ENCODE measurements around the gene SCARB1.
"Not testable (repeated sequence)": the region's sequence is repeated elsewhere in the genome, so short reads cannot be mapped to it uniquely, and the experiment has no call there.

The SCARB1 gene, protein sequence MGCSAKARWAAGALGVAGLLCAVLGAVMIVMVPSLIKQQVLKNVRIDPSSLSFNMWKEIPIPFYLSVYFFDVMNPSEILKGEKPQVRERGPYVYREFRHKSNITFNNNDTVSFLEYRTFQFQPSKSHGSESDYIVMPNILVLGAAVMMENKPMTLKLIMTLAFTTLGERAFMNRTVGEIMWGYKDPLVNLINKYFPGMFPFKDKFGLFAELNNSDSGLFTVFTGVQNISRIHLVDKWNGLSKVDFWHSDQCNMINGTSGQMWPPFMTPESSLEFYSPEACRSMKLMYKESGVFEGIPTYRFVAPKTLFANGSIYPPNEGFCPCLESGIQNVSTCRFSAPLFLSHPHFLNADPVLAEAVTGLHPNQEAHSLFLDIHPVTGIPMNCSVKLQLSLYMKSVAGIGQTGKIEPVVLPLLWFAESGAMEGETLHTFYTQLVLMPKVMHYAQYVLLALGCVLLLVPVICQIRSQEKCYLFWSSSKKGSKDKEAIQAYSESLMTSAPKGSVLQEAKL

DNA sequence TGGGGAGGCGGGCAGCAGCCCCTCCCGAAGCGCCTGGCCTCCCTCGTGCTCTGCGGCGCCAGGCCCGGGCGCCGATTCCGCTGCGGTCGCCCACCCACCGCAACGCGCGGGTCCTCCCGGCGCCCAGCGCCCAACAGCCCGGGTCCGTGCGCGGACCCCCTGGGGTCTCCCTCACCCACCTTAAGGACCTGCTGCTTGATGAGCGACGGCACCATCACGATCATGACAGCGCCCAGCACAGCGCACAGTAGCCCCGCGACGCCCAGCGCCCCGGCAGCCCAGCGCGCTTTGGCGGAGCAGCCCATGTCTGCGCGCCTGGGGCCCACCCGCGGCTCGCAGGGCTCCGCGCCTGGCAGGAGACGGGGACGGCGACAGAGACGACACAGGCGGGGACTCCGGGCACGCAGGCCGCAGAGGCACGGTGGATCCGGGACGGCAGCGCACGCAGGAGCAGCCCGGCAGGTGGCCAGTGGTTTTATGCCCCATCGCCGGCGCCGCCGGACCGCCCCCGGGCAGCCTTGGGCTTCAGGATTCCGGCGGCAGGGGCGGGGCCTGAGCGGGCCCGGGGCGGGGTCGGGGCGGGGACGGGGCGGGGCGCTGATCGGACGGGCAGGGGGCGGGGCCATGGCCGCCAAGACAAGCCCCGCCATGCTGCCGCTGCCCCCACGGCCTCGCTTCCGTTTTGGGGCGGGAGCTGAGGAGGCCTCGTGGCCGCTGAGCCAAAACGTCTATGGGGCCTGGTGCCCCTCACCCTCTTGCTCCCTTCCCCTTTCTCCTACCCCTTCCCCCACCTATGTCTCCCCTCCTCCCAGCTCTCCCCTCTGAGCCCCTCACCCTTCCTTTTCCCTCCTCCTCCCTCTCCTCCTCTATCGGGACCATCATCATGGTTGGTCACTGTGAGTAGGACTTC, at the start of gene SCARB1:
TSS of gene SCARB1 (minus strand) at position 449 of the 910 bp plus-strand sequence. CDS start at position 305, 144 bp downstream.
- DNase-seq (ENCODE audit: low read depth) = no peak

DNA sequence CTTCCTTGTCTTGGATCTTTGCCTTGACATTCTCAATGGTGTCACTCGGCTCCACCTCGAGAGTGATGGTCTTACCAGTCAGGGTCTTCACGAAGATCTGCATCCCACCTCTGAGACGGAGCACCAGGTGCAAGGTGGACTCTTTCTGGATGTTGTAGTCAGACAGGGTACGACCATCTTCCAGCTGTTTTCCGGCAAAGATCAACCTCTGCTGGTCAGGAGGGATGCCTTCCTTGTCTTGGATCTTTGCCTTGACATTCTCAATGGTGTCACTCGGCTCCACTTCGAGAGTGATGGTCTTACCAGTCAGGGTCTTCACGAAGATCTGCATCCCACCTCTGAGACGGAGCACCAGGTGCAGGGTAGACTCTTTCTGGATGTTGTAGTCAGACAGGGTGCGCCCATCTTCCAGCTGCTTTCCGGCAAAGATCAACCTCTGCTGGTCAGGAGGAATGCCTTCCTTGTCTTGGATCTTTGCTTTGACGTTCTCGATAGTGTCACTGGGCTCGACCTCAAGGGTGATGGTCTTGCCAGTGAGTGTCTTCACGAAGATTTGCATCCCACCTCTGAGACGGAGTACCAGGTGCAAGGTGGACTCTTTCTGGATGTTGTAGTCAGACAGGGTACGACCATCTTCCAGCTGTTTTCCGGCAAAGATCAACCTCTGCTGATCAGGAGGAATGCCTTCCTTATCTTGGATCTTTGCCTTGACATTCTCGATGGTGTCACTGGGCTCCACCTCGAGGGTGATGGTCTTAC, 49.0 kb upstream of the SCARB1 start:
- not testable (repeated sequence) for DNase-seq (ENCODE audit: low read depth)

DNA sequence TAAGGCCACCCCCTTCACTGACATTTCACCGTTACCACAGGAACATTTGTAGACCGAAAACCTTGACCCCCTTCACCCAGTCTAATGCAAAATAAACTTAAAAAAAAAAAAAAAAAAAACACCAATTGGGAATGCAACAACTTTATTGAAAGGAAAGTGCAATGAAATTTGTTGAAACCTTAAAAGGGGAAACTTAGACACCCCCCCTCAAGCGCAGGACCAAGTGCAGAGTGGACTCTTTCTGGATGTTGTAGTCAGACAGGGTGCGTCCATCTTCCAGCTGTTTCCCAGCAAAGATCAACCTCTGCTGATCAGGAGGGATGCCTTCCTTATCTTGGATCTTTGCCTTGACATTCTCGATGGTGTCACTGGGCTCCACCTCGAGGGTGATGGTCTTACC, 47.9 kb upstream of the SCARB1 start:
- DNase-seq (ENCODE audit: low read depth) = not testable (repeated sequence)

DNA sequence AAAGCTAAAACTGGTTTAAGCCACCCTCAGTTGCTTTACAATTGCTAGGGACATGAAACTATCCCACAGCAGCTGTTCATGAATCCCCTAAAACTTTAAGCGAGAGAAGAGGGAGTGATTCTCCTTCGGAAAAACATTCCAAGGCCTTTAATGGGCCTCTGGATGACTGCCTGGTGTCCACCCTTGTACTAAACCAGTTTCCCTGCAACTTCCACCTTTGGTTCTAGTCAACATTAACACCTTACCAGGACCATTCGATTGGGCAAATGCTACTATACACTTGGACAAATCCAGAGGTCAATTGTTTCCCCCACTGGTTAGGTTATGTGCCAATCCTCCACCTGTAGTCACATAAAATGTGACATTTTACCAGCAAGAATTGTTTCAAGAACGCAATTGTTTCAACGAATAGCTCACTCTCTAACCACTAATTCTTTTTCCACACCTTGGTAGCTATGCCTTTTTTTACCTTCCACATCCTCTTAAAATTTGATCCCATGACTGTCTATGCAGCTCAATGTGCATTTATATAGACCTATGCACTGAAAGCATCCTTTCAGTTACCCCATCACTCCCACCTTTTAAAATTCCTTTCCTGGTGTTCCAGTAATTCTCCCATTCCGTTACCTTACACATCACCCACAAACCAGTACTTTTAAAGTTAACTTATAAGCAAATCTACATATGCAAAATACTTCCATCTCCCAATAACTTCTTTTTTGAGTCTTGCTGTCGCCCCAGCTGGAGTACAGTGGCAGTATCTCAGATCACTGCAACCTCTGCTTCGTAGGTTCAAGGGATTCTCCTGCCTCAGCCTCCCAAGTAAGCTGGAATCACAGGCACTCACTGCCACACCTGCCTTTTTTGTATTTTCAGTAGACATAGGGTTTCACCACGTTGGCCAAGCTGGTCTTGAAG, 47.2 kb upstream of the SCARB1 start:
- no peak for DNase-seq (ENCODE audit: low read depth)

DNA sequence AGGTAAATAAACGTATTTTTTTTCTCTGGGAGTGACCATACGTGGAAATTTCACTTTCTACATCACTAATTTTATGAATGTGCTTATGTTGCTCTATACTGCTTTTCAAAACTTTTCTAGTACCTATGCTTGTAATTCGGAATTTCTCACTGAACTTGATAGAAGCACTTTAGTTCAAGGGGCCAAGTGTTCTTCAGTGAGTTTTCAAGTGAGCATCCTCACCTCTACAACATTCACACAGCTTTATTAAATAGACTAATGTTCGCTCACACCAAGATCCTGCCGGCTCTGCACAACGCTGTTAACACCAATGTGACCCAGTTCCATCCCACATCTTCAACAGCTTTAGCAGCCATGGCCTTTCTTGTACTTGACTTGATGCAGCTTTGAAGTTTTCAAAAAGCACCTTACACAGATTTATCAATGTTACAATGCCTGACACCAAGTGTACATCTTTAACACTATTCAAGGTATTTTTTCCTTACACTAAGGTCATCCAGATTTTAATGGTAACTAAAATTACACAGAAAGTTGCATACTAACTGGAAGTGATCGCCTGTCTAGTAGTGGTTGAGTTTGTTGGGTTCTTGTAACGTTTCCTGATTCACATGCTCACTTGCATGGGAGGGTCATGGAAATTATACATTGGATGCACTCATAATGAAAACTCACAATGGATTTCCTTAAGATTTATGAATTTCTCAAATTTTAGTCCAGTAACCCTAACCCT, 46.3 kb upstream of the SCARB1 start:
- no peak for DNase-seq (ENCODE audit: low read depth)

DNA sequence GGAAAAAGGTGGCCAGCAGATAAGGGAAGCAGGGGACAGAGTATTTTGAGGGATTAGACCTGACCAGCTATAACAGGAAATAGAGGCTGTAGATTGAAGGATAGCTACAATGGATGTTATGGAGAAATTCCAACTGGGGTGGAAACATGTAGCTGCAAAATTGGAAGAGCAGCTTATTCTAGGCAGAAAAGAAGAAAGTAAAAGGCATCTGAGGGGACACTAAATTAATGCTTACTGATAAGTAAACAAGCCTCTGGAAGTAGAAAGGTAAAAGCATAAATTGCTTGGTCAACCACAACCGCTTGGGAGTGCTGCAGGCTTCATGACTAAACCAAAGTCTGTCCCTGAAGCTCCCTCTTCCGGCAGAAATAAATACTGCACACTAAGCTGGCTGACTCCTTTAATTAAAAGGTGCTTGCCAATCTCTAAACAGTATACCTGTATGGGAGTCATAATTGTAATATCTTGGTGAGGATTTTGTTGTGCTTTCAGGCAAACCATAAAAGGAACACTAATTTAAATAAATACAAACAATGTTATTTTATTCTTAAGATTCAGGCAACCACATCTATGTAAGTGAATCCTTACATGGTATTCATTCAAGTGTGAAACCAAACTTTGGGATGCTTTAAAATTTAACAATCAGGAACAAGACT, 43.1 kb upstream of the SCARB1 start:
- no peak for DNase-seq (ENCODE audit: low read depth)

DNA sequence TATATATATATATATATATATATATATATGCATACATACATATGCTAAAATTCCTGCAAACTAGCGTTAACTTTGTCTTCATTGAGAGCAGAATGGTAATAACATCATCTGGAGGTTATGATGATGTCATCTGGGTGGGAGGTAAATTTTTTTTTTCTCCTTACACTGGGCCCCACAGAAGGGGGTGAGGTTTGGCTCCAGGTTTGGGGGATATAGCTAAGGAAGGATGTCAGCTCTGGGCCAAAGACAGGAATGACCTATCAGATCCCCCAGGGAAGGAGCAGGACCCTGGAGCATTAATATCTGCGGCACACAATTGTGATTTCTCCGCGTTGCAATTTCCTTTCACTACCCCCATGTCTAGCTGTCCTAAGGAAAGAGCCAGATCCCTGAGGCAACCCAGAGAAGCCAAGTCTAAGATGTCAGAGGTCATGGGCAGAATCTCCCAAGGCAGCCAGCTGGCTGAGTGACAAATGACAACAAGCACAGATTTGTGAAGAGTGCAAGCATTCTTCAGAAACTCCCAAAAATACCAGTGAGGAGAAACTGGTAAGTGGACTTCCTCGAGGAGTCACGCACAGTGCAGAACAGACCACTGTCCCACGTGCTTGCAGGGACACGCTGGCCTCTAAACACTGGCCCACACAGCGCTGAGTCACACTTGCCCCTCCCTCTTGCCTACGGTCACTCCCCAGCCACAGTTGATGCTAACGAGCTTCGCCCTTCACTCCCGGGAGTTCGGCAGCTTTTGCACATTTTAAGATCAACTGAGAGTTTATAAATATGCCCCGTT, 40.8 kb upstream of the SCARB1 start:
- DNase-seq (ENCODE audit: low read depth) = no peak

DNA sequence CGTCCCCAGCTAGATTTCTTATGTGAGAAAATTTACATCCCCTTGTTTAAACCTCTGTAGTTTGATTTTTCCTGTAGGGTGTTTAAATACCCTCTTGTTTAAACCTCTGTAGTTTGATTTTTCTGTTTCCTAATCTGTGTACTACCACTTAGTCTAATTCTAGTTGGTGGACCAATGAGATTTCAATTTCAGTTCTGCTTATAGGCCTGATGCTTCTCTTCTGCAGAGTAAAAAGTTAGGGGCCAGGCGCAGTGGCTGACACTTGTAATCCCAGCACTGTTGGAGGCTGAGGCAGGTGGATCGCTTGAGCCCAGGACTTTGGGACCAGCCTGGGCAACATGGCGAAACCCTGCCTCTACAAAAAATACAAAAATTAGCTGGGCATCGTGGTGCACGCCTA, 39.3 kb upstream of the SCARB1 start:
- no peak for DNase-seq (ENCODE audit: low read depth)

DNA sequence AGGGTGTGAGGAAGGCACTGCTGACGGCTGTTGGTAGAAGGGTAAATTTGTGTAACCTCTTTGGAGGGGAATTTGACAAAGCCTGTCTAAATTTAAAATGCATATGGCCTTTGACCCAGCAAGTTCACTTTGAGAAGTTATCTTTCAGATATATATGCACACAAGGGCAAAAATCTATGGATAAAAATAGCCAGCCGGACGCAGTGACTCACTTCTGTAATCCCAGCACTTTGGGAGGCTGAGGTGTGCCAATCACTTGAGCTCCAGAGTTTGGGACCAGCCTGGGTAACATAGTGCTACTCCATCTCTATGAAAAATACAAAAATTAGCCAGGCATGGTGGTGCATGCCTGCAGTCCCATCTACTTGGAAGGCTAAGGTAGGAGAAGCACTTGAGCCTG, 37.3 kb upstream of the SCARB1 start:
- no peak for DNase-seq (ENCODE audit: low read depth)

DNA sequence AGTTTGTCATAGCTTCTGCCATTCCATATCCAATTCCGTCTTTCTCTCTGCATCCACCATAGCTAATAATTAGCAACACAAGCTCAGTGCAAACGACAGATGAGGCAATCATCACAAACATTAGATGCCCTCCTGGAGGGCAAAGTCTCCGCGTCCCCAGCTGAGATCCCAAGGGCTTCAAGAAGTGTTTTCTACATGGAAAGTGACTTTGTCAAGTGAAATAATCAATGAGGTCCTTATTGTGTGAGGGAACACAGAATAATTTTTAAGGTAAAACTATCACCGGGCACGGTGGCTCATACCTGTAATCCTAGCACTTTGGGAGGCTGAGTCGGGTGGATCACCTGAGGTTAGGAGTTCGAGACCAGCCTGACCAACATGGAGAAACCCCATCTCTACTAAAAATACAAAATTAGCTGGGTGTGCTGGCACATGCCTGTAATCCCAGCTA, 36.7 kb upstream of the SCARB1 start:
- not testable (repeated sequence) for DNase-seq (ENCODE audit: low read depth)

DNA sequence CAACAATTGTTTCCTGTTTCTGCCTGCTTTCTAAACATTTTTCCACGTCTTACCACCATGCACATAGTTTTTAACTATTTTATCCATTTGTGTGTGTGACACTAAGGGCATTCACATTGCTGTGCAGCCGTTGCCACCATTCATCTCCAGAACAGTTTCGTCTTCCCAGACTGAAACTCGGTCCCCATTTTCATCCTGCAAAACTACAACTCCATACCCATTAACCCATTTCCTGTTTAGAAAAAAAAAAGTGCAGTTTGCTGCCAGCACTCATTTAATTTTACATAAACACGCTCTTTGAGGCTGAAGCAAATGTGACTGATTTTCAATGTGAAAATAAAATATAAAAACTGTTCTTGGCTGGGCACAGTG, 35.2 kb upstream of the SCARB1 start:
- no peak for DNase-seq (ENCODE audit: low read depth)

DNA sequence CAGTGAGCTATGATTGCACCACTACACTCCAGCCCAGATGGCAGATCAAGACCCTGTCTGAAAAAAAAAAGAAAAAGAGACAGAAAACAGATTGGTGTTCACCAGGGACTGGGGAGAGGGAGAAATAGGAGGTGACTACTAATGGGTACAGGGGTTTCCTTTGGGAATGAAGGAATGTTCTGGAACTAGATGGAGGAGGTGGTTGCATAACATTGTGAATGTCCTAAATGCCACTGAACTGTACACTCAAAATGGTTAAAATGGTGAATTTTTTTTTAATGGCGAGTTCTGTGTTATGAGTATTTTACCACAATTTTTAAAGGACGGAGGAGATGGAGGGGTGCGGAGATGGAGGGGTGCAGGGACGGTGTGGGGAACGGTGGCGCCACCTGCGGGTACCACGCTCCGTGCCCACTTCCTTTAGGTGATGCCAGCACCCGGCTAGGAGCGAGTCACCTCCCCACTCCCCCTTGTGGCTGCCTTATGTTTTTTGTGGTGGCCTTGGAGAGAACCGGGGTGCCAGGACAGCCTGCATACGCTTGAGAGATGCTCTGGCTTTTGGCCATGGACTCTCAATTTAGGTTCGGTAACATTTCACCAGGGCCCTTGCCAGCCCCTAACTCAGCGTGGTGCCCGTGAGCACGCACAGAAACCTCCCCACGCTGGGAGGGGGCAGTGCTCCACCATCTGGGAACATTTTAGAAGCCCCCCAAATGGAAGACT, 34.7 kb upstream of the SCARB1 start:
- no peak for DNase-seq (ENCODE audit: low read depth)

DNA sequence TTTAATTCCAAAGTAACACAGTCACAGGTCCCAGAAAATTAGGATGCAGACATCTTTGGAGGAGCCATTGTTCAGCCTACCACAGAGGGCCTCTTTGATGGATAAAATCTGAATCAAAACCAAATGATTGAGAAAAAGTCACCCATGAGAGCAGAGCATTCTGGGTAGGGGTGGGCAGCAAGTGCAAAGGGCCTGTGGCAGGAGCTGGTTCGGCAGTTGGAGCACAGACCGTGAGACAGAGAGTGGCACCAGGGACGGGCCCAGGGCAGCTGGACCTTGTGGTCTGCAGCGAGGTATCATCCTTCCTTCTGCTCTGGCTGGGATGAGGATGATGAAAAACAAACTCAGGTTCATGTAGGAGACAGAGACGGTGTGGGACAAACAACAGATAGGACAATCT, 32.8 kb upstream of the SCARB1 start:
- no peak for DNase-seq (ENCODE audit: low read depth)

DNA sequence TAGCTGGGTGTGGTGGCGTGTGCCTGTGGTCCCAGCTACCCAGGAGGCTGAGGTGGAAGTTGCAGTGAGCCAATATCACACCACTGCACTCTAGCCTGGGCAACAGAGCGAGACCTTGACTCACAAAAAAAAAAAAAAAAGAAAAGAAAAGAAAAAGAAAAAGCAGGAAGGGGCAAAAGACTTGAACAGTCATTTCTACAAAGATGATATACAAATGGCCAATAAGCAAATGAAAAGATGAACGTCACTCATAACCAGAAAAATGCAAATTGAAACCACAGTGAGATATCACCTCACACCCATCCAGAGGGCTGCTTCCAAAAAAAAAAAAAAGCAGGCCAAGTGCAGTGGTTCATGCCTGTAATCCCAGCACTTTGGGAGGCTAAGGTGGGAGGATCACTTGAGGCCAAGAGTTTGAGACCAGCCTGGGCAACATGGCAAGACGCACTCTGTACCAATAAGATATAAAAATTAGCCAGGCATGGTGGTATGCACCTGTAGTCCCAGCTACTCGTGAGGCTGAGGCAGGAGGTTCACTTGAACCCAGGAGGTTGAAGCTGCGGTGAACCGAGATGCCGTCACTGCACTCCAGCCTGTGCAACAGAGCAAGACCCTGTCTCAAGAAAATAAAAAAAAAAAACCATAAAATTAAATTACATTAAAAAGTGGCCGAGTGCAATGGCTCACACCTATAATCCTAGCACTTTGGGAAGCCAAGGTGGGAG, 30.3 kb upstream of the SCARB1 start:
- no peak for DNase-seq (ENCODE audit: low read depth)

DNA sequence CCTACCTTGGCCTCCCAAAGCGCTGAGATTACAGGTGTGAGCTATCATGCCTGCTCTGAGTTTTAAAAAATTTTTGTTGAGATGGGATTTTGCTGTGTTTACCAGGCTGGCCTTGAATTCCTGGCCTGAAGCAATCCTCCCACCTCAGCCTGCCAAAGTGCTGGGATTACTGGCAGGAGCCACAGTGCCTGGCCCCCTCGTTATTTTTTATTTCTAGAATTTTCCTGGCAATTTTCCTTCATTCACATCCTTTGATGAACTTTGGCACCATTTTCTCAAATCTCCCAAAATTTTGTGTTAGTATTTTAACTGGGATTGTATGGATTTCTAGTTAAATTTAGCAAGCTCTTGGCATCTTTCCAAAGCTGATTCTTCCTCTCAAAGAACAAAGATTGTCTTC, 24.6 kb upstream of the SCARB1 start:
- no peak for DNase-seq (ENCODE audit: low read depth)

DNA sequence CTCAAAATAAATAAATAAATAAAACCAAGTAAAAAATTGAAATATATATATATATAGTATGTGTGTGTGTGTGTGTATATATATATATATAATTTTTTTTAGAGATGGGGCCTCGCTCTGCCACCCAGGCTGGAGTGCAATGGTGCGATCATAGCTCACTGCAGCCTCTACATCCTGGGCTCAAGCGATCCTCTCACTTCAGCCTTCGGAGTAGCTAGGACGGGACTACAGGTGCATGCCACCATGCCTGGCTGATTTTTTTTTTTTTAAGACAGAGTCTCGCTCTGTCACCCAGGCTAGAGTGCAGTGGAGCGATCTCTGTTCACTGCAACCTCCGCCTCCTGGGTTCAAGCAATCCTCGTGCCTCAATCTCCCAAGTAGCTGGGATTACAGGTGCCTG, 24.1 kb upstream of the SCARB1 start:
- not testable (repeated sequence) for DNase-seq (ENCODE audit: low read depth)

DNA sequence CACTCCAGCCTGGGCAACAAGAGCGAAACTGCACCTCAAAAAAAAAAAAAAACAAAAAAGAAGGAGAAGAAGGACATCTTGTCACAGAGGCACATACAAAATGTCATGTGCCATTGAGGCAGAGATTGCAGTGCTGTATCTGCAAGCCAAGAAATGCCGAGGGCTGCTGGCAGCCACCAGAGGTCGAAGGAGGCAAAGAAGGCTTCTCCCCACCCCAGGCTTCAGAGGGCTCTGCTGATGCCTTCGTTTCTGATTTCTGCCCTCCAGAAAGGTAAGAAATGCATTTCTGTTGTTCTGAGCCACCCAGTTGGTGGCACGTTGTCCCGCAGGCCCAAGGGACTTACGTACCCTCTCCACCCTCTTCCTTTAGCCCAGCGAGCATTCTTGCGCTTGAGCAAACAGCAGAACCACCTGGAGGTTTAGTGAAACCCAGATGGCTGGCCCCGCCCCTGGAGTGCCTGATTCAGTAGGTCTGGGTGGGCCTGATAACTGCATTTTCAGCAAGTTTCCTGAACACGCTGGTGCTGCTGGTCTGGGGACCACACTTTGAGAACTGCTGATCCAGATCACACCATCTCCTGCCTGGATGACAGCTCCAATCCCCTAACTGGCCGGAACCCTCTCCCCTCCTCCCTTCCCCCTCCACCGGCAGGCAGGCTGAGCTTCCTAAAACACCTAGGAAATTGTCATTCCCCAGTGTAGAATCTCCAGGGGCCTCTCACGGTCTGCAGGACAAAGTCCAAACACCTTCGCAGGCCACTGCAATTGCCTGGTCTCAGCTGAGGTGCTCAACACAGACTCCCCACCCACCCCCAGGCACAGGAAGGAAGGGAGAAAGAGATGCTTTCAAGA, 21.1 kb upstream of the SCARB1 start:
- no peak for DNase-seq (ENCODE audit: low read depth)

Measured in non-pigmented ciliary epithelial cell (primary cell).